GM21786 (cell line): ENCODE results near the gene RNF222.
"Not testable (repeated sequence)": the region's sequence is repeated elsewhere in the genome, so short reads cannot be mapped to it uniquely, and the experiment has no call there.

Experiments used
- ATAC-seq: cut with Tn5 transposase; IDR thresholded peaks from one replicate; pipeline ENCODE4 v1.9.1; 2021; ENCODE audit not compliant: unreplicated experiment

Gene RNF222

GRCh38 chr17:8382052-8382879 lies 15.4 kb downstream of the RNF222 start:
- ATAC-seq = no peak

- no peak for ATAC-seq
Measured at GRCh38 chr17:8380049-8380448, 17.6 kb downstream of the RNF222 start.

- not testable (repeated sequence) for ATAC-seq
Measured at GRCh38 chr17:8378117-8378516, 19.5 kb downstream of the RNF222 start.

GRCh38 chr17:8377422-8377821 lies 20.2 kb downstream of the RNF222 start:
- no peak for ATAC-seq

- peak; percentile 94 for ATAC-seq
Measured at GRCh38 chr17:8376271-8377067, 21.2 kb downstream of the RNF222 start, which contains the start of gene KRABD2. TSS of gene KRABD2 (minus strand) at chr17:8376704.

- no peak for ATAC-seq
Measured at GRCh38 chr17:8375738-8376259, 21.8 kb downstream of the RNF222 start.

GRCh38 chr17:8373856-8374255 lies 23.8 kb downstream of the RNF222 start:
- not testable (repeated sequence) for ATAC-seq

GRCh38 chr17:8372422-8372821 lies 25.2 kb downstream of the RNF222 start:
- ATAC-seq = no peak

GRCh38 chr17:8371786-8372185 lies 25.8 kb downstream of the RNF222 start:
- no peak for ATAC-seq

- no peak for ATAC-seq
Measured at GRCh38 chr17:8369944-8370343, 27.7 kb downstream of the RNF222 start.

GRCh38 chr17:8368193-8368592 lies 29.4 kb downstream of the RNF222 start:
- ATAC-seq = no peak

- ATAC-seq = no peak
Measured at GRCh38 chr17:8366231-8366630, 31.4 kb downstream of the RNF222 start.

GRCh38 chr17:8365143-8365542 lies 32.5 kb downstream of the RNF222 start:
- ATAC-seq = no peak

GRCh38 chr17:8362651-8363332 lies 34.8 kb downstream of the RNF222 start:
- ATAC-seq = no peak

- no peak for ATAC-seq
Measured at GRCh38 chr17:8360751-8361150, 36.9 kb downstream of the RNF222 start.

GRCh38 chr17:8360260-8360659 lies 37.4 kb downstream of the RNF222 start:
- ATAC-seq = no peak

- ATAC-seq = no peak
Measured at GRCh38 chr17:8359769-8360168, 37.9 kb downstream of the RNF222 start.

GRCh38 chr17:8357910-8358309 lies 39.7 kb downstream of the RNF222 start:
- ATAC-seq = no peak

GRCh38 chr17:8354236-8354635 lies 43.4 kb downstream of the RNF222 start:
- ATAC-seq = no peak

- no peak for ATAC-seq
Measured at GRCh38 chr17:8353736-8354135, 43.9 kb downstream of the RNF222 start.

- no peak for ATAC-seq
Measured at GRCh38 chr17:8350339-8350738, 47.3 kb downstream of the RNF222 start.
